DOHH2 (cell line): ENCODE data around the gene BRSK2.

ENCODE experiments used
- H3F3A ChIP-seq: fragments of 200-600 bp; sonication (generic), shearing (Covaris generic); 2 replicates; pipeline ENCODE4 v1.6.0; 2016; ENCODE audit warnings: antibody characterized with exemption, mild to moderate bottlenecking; ENCODE audit not compliant: control insufficient read depth, insufficient read depth
- H3K27ac ChIP-seq: fragments of 200-600 bp; sonication (generic); 2 replicates; pipeline ENCODE4 v1.5.1; 2014; ENCODE audit warnings: low read depth, mild to moderate bottlenecking, low read length, moderate library complexity
- H3K27me3 ChIP-seq: fragments of 200-600 bp; sonication (generic); 2 replicates; pipeline ENCODE4 v1.6.1; 2014; ENCODE audit warnings: mild to moderate bottlenecking, low read length, mixed read lengths; ENCODE audit not compliant: control insufficient read depth
- H3K36me3 ChIP-seq: fragments of 200-600 bp; sonication (generic); 2 replicates; pipeline ENCODE4 v1.6.1; 2014; ENCODE audit warnings: mild to moderate bottlenecking, low read length, moderate library complexity, mixed read lengths; ENCODE audit not compliant: control insufficient read depth
- H3K4me1 ChIP-seq: fragments of 200-600 bp; sonication (generic); 2 replicates; pipeline ENCODE4 v1.6.1; 2014; ENCODE audit warnings: mild to moderate bottlenecking, low read length, mixed read lengths; ENCODE audit not compliant: control insufficient read depth
- H3K4me2 ChIP-seq: fragments of 200-600 bp; sonication (generic); 2 replicates; pipeline ENCODE4 v1.6.0; 2014; ENCODE audit warnings: mild to moderate bottlenecking, low read length, moderate library complexity
- H3K4me3 ChIP-seq: fragments of 200-600 bp; sonication (generic); 2 replicates; pipeline ENCODE4 v1.5.1; 2014; ENCODE audit warnings: mild to moderate bottlenecking, low read length, mixed read lengths
- H3K79me2 ChIP-seq: fragments of 200-600 bp; sonication (generic); 2 replicates; pipeline ENCODE4 v1.6.1; 2014; ENCODE audit warnings: mild to moderate bottlenecking, low read length, mixed read lengths; ENCODE audit not compliant: control insufficient read depth
- H3K9me2 ChIP-seq: fragments of 200-600 bp; sonication (generic); replicated peaks from 2 replicates; pipeline ENCODE4 v1.6.1; 2014; ENCODE audit warnings: mild to moderate bottlenecking, low read length, mixed read lengths; ENCODE audit not compliant: control insufficient read depth
- H3K9me3 ChIP-seq: fragments of 200-600 bp; sonication (generic); 2 replicates; pipeline ENCODE4 v1.6.1; 2014; ENCODE audit warnings: antibody characterized with exemption, low read length, mixed read lengths; ENCODE audit not compliant: control insufficient read depth, insufficient read depth
- H4K20me1 ChIP-seq: fragments of 200-600 bp; sonication (generic); 2 replicates; pipeline ENCODE4 v1.6.0; 2014; ENCODE audit warnings: low read depth, mild to moderate bottlenecking, antibody characterized with exemption, low read length, moderate library complexity; ENCODE audit not compliant: control insufficient read depth, insufficient read depth
- EZH2phosphoT487 ChIP-seq: fragments of 200-600 bp; sonication (generic); IDR thresholded peaks from 2 replicates; pipeline ENCODE4 v1.6.1; 2017; ENCODE audit warnings: borderline replicate concordance, mild to moderate bottlenecking, antibody characterized with exemption, low read length, moderate library complexity, mixed read lengths
- TF ChIP-seq, protein P1 (sequence below): fragments of 200-600 bp; sonication (generic); IDR thresholded peaks from one replicate; pipeline ENCODE4 v1.5.1; 2014; ENCODE audit warnings: antibody characterized with exemption, mild to moderate bottlenecking, low read depth, low read length; ENCODE audit not compliant: poor library complexity, severe bottlenecking

BRSK2 gene

DNA sequence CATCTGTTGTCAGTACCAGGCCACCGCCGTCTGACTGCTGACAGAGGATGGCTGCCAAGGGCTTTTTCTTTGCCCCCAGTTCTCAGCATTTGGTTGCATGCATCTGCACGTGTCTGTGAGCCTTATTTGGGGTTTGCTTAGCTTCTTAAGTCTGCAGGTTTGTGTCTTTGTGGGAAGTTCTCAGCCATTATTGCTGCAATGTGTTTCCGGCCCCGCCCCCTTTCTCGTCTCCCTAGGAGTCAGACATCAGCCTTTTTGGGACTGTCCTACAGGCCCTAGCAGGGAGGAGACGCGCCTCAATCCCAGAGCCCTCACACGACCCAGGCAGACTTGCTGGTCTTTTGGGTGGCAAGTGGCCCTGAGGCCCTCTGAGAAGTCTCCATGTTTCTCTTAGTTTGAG lies 88.8 kb downstream of the BRSK2 start:
- Histone ChIP-seq H3K9me3 (no peaks in the 10 kb centered on the region), H3K4me3 (no peak overlapping the region), H3K27ac (no peak overlapping the region), H3K27me3 (no peaks in the 10 kb centered on the region), H3K9me2 (no peaks in the 10 kb centered on the region), H3K79me2 (no peaks in the 10 kb centered on the region), H3K4me1 (no peaks in the 10 kb centered on the region), H4K20me1 (0 out of 2 replicates have a peak, but pooled peaks cover 2% of the 10 kb centered on the region), H3F3A (no peaks in the 10 kb centered on the region), H3K4me2 (no peak overlapping the region), H3K36me3 (peaks cover 4% of the 10 kb centered on the region; the same call in 1 of the 2 replicates)
- no peak for TF ChIP-seq EZH2phosphoT487
- TF ChIP-seq, protein P1, sequence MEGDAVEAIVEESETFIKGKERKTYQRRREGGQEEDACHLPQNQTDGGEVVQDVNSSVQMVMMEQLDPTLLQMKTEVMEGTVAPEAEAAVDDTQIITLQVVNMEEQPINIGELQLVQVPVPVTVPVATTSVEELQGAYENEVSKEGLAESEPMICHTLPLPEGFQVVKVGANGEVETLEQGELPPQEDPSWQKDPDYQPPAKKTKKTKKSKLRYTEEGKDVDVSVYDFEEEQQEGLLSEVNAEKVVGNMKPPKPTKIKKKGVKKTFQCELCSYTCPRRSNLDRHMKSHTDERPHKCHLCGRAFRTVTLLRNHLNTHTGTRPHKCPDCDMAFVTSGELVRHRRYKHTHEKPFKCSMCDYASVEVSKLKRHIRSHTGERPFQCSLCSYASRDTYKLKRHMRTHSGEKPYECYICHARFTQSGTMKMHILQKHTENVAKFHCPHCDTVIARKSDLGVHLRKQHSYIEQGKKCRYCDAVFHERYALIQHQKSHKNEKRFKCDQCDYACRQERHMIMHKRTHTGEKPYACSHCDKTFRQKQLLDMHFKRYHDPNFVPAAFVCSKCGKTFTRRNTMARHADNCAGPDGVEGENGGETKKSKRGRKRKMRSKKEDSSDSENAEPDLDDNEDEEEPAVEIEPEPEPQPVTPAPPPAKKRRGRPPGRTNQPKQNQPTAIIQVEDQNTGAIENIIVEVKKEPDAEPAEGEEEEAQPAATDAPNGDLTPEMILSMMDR: no peak

- no peak for TF ChIP-seq EZH2phosphoT487
- TF ChIP-seq, protein P1: no peak
- no peak overlapping the region for H3K27ac ChIP-seq
- H3K27me3 ChIP-seq: no peaks in the 10 kb centered on the region
- H3K4me2 ChIP-seq: no peak overlapping the region
- H3F3A ChIP-seq: no peaks in the 10 kb centered on the region
- H3K4me3 ChIP-seq: no peak overlapping the region
- 0 out of 2 replicates have a peak, but pooled peaks cover 3% of the 10 kb centered on the region for H4K20me1 ChIP-seq
- H3K36me3 ChIP-seq: peaks cover 4% of the 10 kb centered on the region; the same call in 1 of the 2 replicates
- H3K9me2 ChIP-seq: no peaks in the 10 kb centered on the region
- H3K79me2 ChIP-seq: no peaks in the 10 kb centered on the region
- H3K4me1 ChIP-seq: no peaks in the 10 kb centered on the region
- no peaks in the 10 kb centered on the region for H3K9me3 ChIP-seq
Observed at GRCh38 chr11:1479006-1479677, 89.4 kb downstream of the BRSK2 start.

DNA sequence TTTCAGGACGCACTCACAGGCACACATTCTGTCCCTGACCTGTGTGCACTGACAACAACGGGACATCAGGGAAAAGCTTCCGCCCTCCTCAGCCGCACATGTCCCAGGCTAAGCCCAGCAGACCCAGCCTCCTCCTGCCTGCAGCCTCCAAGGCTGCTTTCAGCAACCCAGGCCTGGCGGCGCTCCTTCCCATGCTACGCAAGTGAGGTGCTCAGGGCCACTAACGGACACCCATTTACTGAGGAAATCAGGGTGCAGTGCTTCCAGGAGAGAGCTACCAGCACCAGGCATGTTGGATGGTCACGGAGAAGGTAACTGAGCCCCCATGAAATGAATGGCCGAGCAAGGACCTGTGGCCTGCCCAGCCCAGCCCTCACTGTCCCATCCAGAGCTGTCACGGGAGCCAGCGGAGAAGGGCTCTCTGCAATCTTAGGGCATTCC lies 90.0 kb downstream of the BRSK2 start:
- Histone ChIP-seq H3K27me3 (no peaks in the 10 kb centered on the region), H3K79me2 (no peaks in the 10 kb centered on the region), H3K9me2 (no peaks in the 10 kb centered on the region), H3K4me3 (no peak overlapping the region), H3K4me2 (no peak overlapping the region), H3F3A (no peaks in the 10 kb centered on the region), H4K20me1 (0 out of 2 replicates have a peak, but pooled peaks cover 3% of the 10 kb centered on the region), H3K4me1 (no peaks in the 10 kb centered on the region), H3K9me3 (no peaks in the 10 kb centered on the region), H3K36me3 (peaks cover 4% of the 10 kb centered on the region; the same call in 1 of the 2 replicates), H3K27ac (no peak overlapping the region)
- TF ChIP-seq EZH2phosphoT487: no peak
- TF ChIP-seq, protein P1: no peak
